K562 (cell line): ENCODE results near the gene SLC6A7. TPM values are rescaled to one million over a fixed set of nuclear protein-coding genes. Genes with fewer than 3 reads are reported as not detected.

Experiments used
- CCAR2 ChIP-seq: fragments of 200-400 bp; formaldehyde crosslinking; IDR thresholded peaks from 2 replicates; pipeline ENCODE4 v1.6.1; 2017; ENCODE audit warnings: mild to moderate bottlenecking, low read depth, low read length
- CREB3L1 ChIP-seq: fragments of 450-650 bp; IDR thresholded peaks from 2 replicates; pipeline ENCODE4 v1.6.1; 2014; ENCODE audit warnings: low read depth, mild to moderate bottlenecking, moderate library complexity, borderline replicate concordance
- DACH1 ChIP-seq: fragments of 450-650 bp; IDR thresholded peaks from 2 replicates; pipeline ENCODE4 v1.6.1; 2018; ENCODE audit not compliant: partially characterized antibody
- GTF2F1 ChIP-seq: IDR thresholded peaks from 2 replicates; pipeline ENCODE4 v1.6.1; 2011; ENCODE audit warnings: low read depth, low read length, improper control_type of control experiment
- HIVEP1 ChIP-seq: fragments of 250-450 bp; sonication (Bioruptor Pico); IDR thresholded peaks from 2 replicates; pipeline ENCODE4 v1.4.0; 2020; ENCODE audit warnings: mild to moderate bottlenecking
- HNRNPH1 ChIP-seq: fragments of 200-400 bp; formaldehyde crosslinking; optimal IDR thresholded peaks from 2 replicates; pipeline ENCODE3; 2017; ENCODE audit warnings: low read depth, mild to moderate bottlenecking, low read length, moderate library complexity
- KDM5B ChIP-seq: fragments of 200-600 bp; sonication (generic); IDR thresholded peaks from 2 replicates; pipeline ENCODE4 v1.6.1; 2012; ENCODE audit warnings: low read depth, mild to moderate bottlenecking, moderate library complexity, low read length, control low read depth, inconsistent platforms; ENCODE audit not compliant: insufficient replicate concordance
- L3MBTL2 ChIP-seq: fragments of 450-650 bp; IDR thresholded peaks from 2 replicates; pipeline ENCODE4 v1.6.1; 2016; ENCODE audit warnings: mild to moderate bottlenecking, moderate library complexity
- MAZ ChIP-seq, 2 experiments: fragments of 450-650 bp in 1 of 2; sonication (generic) in 1 of 2; formaldehyde crosslinking; IDR thresholded peaks in 1 of 2; conservative IDR thresholded peaks in 1 of 2; 2 replicates each; pipeline versions ENCODE4 v1.4.0 to v1.5.0; 2020; ENCODE audit warnings: mild to moderate bottlenecking in 1 of 2, missing genetic modification reagents in 1 of 2
- MTA2 ChIP-seq: fragments of 450-650 bp; IDR thresholded peaks from 2 replicates; pipeline ENCODE4 v1.6.1; 2016; ENCODE audit warnings: low read depth
- MYNN ChIP-seq, 2 experiments: sonication (generic); formaldehyde crosslinking in 1 of 2; IDR thresholded peaks; 2 replicates each; pipeline versions ENCODE4 v1.5.0 to v1.6.1; 2016 to 2020; ENCODE audit warnings: antibody characterized with exemption in 1 of 2, missing genetic modification reagents in 1 of 2
- NELFE ChIP-seq: IDR thresholded peaks from 2 replicates; pipeline ENCODE4 v1.6.1; 2011; ENCODE audit warnings: mild to moderate bottlenecking; ENCODE audit not compliant: insufficient read depth, insufficient read length
- RFX7 ChIP-seq: fragments of 250-450 bp; sonication (Bioruptor Pico); IDR thresholded peaks from 2 replicates; pipeline ENCODE4 v1.5.1; 2021; ENCODE audit warnings: mild to moderate bottlenecking
- SAFB ChIP-seq: fragments of 200-400 bp; formaldehyde crosslinking; IDR thresholded peaks from 2 replicates; pipeline ENCODE4 v1.6.1; 2017; ENCODE audit warnings: low read depth, low read length, borderline replicate concordance
- SIN3B ChIP-seq: fragments of 450-650 bp; IDR thresholded peaks from 2 replicates; pipeline ENCODE4 v1.6.1; 2017; ENCODE audit warnings: low read depth, mild to moderate bottlenecking, moderate library complexity
- SIX5 ChIP-seq, 2 experiments: IDR thresholded peaks; 2 replicates each; pipeline ENCODE4 v1.6.1; 2011; ENCODE audit warnings: low read length in 2 of 2, borderline replicate concordance in 1 of 2, low read depth in 1 of 2, mild to moderate bottlenecking in 1 of 2, moderate library complexity in 1 of 2; ENCODE audit not compliant: insufficient read depth in 1 of 2
- TBP ChIP-seq: optimal IDR thresholded peaks from 2 replicates; pipeline ENCODE3; 2011; ENCODE audit warnings: low read depth, low read length, improper control_type of control experiment
- ZBTB5 ChIP-seq: fragments of 450-650 bp; IDR thresholded peaks from 2 replicates; pipeline ENCODE4 v1.6.1; 2017; ENCODE audit warnings: antibody characterized with exemption
- ZC3H11A ChIP-seq: IDR thresholded peaks from 2 replicates; pipeline ENCODE4 v1.6.1; 2012; ENCODE audit warnings: low read depth, low read length, improper control_type of control experiment
- ZNF121 ChIP-seq: sonication (generic); formaldehyde crosslinking; conservative IDR thresholded peaks from 2 replicates; pipeline ENCODE4 v1.8.0; 2022; ENCODE audit warnings: missing genetic modification reagents
- ZNF24 ChIP-seq: fragments of 450-650 bp; IDR thresholded peaks from 2 replicates; pipeline ENCODE4 v1.6.1; 2016
- ZNF277 ChIP-seq: fragments of 250-450 bp; sonication (Bioruptor Pico); IDR thresholded peaks from 2 replicates; pipeline ENCODE4 v1.8.0; 2022; ENCODE audit warnings: inconsistent platforms, mild to moderate bottlenecking, moderate library complexity, borderline replicate concordance
- ZNF584 ChIP-seq: fragments of 200-800 bp; sonication (Bioruptor generic); IDR thresholded peaks from 2 replicates; pipeline ENCODE4 v1.6.1; 2016; ENCODE audit warnings: low read depth, mild to moderate bottlenecking, missing genetic modification characterization, missing compliant biosample characterization
- ZNF778 ChIP-seq: fragments of 450-650 bp; formaldehyde crosslinking; IDR thresholded peaks from 2 replicates; pipeline ENCODE4 v1.4.0; 2020; ENCODE audit warnings: mild to moderate bottlenecking, moderate library complexity
- polyA plus RNA-seq, 8 experiments: library from polyadenylated mRNA; depleted of rRNA in 4 of 8; stranded (reverse) in 5 of 8; unstranded in 3 of 8; fragments of >200 nt; fragmentation: Nextera tagmentation in 2 of 8; fragmentation: Illumina TruSeq in 1 of 8; extraction: Ambion mirVana in 2 of 8; extraction: Trizol in 1 of 8; gene quantifications; 2 replicates each; pipeline versions ENCODE4 v1.2.1 to v1.2.3, GENCODE V29; 2011 to 2014; ENCODE audit warnings: inconsistent platforms in 1 of 8, missing spikeins in 1 of 8
- total RNA-seq, 7 experiments: library from RNA; depleted of rRNA in 6 of 7; stranded (reverse); fragments of >200 nt in 6 of 7; fragmentation: Illumina TruSeq in 2 of 7; extraction: Trizol in 2 of 7; gene quantifications; 2 replicates each; pipeline versions ENCODE4 v1.2.1 to v1.2.3, GENCODE V29; 2011 to 2021; ENCODE audit warnings: low replicate concordance in 1 of 7

SLC6A7 gene
- total and polyA plus RNA-seq, 9 of the 15 experiments (the other 6 are each of a cell fraction or from before 2014, with no cell fraction given): not detected

GRCh38 chr5:150142959-150143349 is 46.9 kb upstream of the SLC6A7 start (continued):
- TF ChIP-seq DACH1: no peak
- no peak for TF ChIP-seq HIVEP1 (CRISPR knock-in tag)
- TF ChIP-seq MYNN (IDR thresholded peaks at IDR 0.05): no peak
- no peak for TF ChIP-seq MYNN (CRISPR knock-in tag; IDR thresholded peaks at IDR 0.05)
- TF ChIP-seq NELFE: no peak
- TF ChIP-seq HNRNPH1: no peak
- TF ChIP-seq SIN3B: no peak
- no peak for TF ChIP-seq ZC3H11A
- no peak for TF ChIP-seq ZNF277 (CRISPR knock-in tag)
- no peak for TF ChIP-seq CREB3L1
- TF ChIP-seq GTF2F1: no peak
- TF ChIP-seq ZNF24: no peak
- TF ChIP-seq CCAR2: no peak
- no peak for TF ChIP-seq TBP
- no peak for TF ChIP-seq SAFB
- TF ChIP-seq MAZ (CRISPR knock-in tag; conservative IDR thresholded peaks at IDR 0.05 in 1 of 2, IDR thresholded peaks at IDR 0.05 in 1 of 2): no peak
- no peak for TF ChIP-seq ZNF778 (CRISPR knock-in tag)
- no peak for TF ChIP-seq ZNF121 (CRISPR knock-in tag)
- 0 out of 2 replicates have a peak, but pooled peaks have one; percentile 24 for TF ChIP-seq L3MBTL2
- no peak for TF ChIP-seq ZBTB5
- TF ChIP-seq RFX7: no peak
- no peak for TF ChIP-seq KDM5B
- TF ChIP-seq ZNF584: peak; percentile 76; the same call in 1 of the 2 replicates
- TF ChIP-seq SIX5 (IDR thresholded peaks at IDR 0.05; ENCODE audit: borderline replicate concordance in 1 of 2, insufficient read depth in 1 of 2, low read depth in 1 of 2, low read length in 2 of 2): no peak
- no peak for TF ChIP-seq MTA2
